HepG2 (cell line): ENCODE measurements around the gene CLEC6A. TPM values are rescaled to one million over a fixed set of nuclear protein-coding genes. Genes with fewer than 3 reads are reported as not detected.

Experiments
- ATAC-seq: fragments of 200-7000 bp; cut with Tn5 transposase; 3 replicates; pipeline ENCODE4 v1.9.1; 2020; ENCODE audit warnings: mild to moderate bottlenecking, moderate library complexity
- BruUV-seq: library from RNA; stranded (reverse); fragments of 400-500 nt; replicated peaks from 2 replicates; lab custom pipeline; 2021; lab: Mats Ljungman, UMichigan
- CTCF ChIA-PET: fragments of 300-600 bp; formaldehyde crosslinking; extraction: SDS; loops from one replicate; lab custom pipeline; 2021; ENCODE audit warnings: low total read pairs, inconsistent platforms, low intra/inter-chr PET ratio; lab: Yijun Ruan, JAX
- POLR2A ChIA-PET: fragments of 350-600 bp; sonication (Branson Sonifier 250); formaldehyde crosslinking; loops from one replicate; lab custom pipeline; 2020; ENCODE audit warnings: antibody characterized with exemption, inconsistent platforms; lab: Yijun Ruan, JAX
- DNase-seq: peaks from one replicate; pipeline ENCODE4 v3.0.0-alpha.2; 2015; ENCODE audit warnings: low spot score
- FAIRE-seq: peaks from 3 replicates; lab custom pipeline; 2011; peaks lifted over from hg19 to GRCh38; lab: Jason Lieb, UNC
- H2AFZ ChIP-seq: one replicate; pipeline ENCODE4 v1.6.1; 2011; ENCODE audit warnings: low read length, inconsistent platforms
- H3K27ac ChIP-seq: fragments of 300-600 bp; 3 replicates; pipeline ENCODE4 v1.8.0; 2011; ENCODE audit warnings: mixed run types, mild to moderate bottlenecking, mixed read lengths, low read length, inconsistent platforms; ENCODE audit not compliant: insufficient read depth; ENCODE audit errors: extremely low read length
- H3K27me3 ChIP-seq, 2 experiments: fragments of 200-600 bp in 1 of 2; 2 replicates in 1 of 2; 3 replicates in 1 of 2; pipeline versions ENCODE4 v1.6.0 to v1.8.0; 2011; ENCODE audit warnings: low read length in 2 of 2, mild to moderate bottlenecking in 2 of 2, moderate library complexity in 2 of 2, inconsistent platforms in 1 of 2; ENCODE audit not compliant: insufficient read depth in 2 of 2, control insufficient read depth in 1 of 2
- H3K36me3 ChIP-seq, 2 experiments: fragments of 200-600 bp in 1 of 2; replicated peaks in 1 of 2; 2 replicates in 1 of 2; 3 replicates in 1 of 2; pipeline versions ENCODE4 v1.5.1 to v1.8.0; 2011; ENCODE audit warnings: low read length in 2 of 2, inconsistent platforms in 1 of 2; ENCODE audit not compliant: insufficient read depth in 2 of 2, control insufficient read depth in 1 of 2
- H3K4me1 ChIP-seq: 2 replicates; pipeline ENCODE4 v1.5.1; 2012; ENCODE audit warnings: low read length, inconsistent platforms; ENCODE audit not compliant: insufficient read depth
- H3K4me2 ChIP-seq: 2 replicates; pipeline ENCODE4 v1.6.0; 2011; ENCODE audit warnings: low read depth, low read length, inconsistent platforms
- H3K4me3 ChIP-seq, 3 experiments: fragments of 200-600 bp in 1 of 3; sonication (generic), shearing (Covaris generic) in 1 of 3; replicated peaks in 1 of 3; 2 replicates each; pipeline ENCODE4 v1.5.1; 2011 to 2016; ENCODE audit warnings: low read length in 3 of 3, inconsistent platforms in 2 of 3, low read depth in 2 of 3, mild to moderate bottlenecking in 2 of 3, control low read depth in 1 of 3, mixed read lengths in 1 of 3; ENCODE audit not compliant: insufficient read depth in 1 of 3
- H3K79me2 ChIP-seq: one replicate; pipeline ENCODE4 v1.6.1; 2011; ENCODE audit warnings: low read length, inconsistent platforms; ENCODE audit not compliant: insufficient read depth
- H3K9ac ChIP-seq: 2 replicates; pipeline ENCODE4 v1.6.0; 2011; ENCODE audit warnings: mild to moderate bottlenecking, low read depth, low read length, inconsistent platforms; ENCODE audit not compliant: insufficient read depth
- H3K9me3 ChIP-seq: 2 replicates; pipeline ENCODE4 v1.5.1; 2012; ENCODE audit warnings: mild to moderate bottlenecking, low read length
- H4K20me1 ChIP-seq: 2 replicates; pipeline ENCODE4 v1.6.0; 2011; ENCODE audit warnings: inconsistent platforms, mild to moderate bottlenecking, low read length, moderate library complexity; ENCODE audit not compliant: insufficient read depth
- CHD2 ChIP-seq: IDR thresholded peaks from 2 replicates; pipeline ENCODE4 v1.6.1; 2011; ENCODE audit warnings: low read depth, low read length, improper control_type of control experiment
- HIVEP1 ChIP-seq: sonication (generic); formaldehyde crosslinking; IDR thresholded peaks from 2 replicates; pipeline ENCODE4 v1.4.0; 2020; ENCODE audit warnings: mild to moderate bottlenecking, missing genetic modification reagents
- HNRNPLL ChIP-seq: fragments of 200-400 bp; formaldehyde crosslinking; IDR thresholded peaks from 2 replicates; pipeline ENCODE4 v1.6.1; 2017; ENCODE audit warnings: mild to moderate bottlenecking, low read depth, low read length; ENCODE audit not compliant: poor library complexity, severe bottlenecking
- HOMEZ ChIP-seq: IDR thresholded peaks from 2 replicates; pipeline ENCODE4 v1.6.1; 2016; ENCODE audit warnings: low read depth
- IRF1 ChIP-seq: sonication (generic); formaldehyde crosslinking; IDR thresholded peaks from 2 replicates; pipeline ENCODE4 v1.4.0; 2020; ENCODE audit warnings: low read depth, mild to moderate bottlenecking, missing genetic modification reagents
- MAX ChIP-seq: IDR thresholded peaks from 2 replicates; pipeline ENCODE4 v1.6.1; 2012; ENCODE audit warnings: inconsistent platforms
- SATB2 ChIP-seq: sonication (generic); formaldehyde crosslinking; IDR thresholded peaks from 2 replicates; pipeline ENCODE4 v1.5.0; 2020; ENCODE audit warnings: missing genetic modification reagents
- SNAI1 ChIP-seq: sonication (generic); formaldehyde crosslinking; IDR thresholded peaks from 2 replicates; pipeline ENCODE4 v1.5.0; 2020; ENCODE audit warnings: mild to moderate bottlenecking, missing genetic modification reagents, borderline replicate concordance
- SP1 ChIP-seq, 2 experiments: fragments of 450-650 bp in 1 of 2; sonication (generic) in 1 of 2; formaldehyde crosslinking in 1 of 2; IDR thresholded peaks; 2 replicates each; pipeline versions ENCODE4 v1.4.0 to v1.6.1; 2016 to 2020; ENCODE audit warnings: missing genetic modification reagents in 1 of 2
- TFE3 ChIP-seq: IDR thresholded peaks from 2 replicates; pipeline ENCODE4 v1.6.1; 2016
- ZBTB44 ChIP-seq: sonication (generic); formaldehyde crosslinking; IDR thresholded peaks from 2 replicates; pipeline ENCODE4 v1.4.0; 2020; ENCODE audit warnings: missing genetic modification reagents
- ZFP36 ChIP-seq: fragments of 150-350 bp; IDR thresholded peaks from 2 replicates; pipeline ENCODE4 v1.6.1; 2018; ENCODE audit warnings: borderline replicate concordance, low read length, low read depth; ENCODE audit not compliant: partially characterized antibody
- ZNF296 ChIP-seq: sonication (generic); formaldehyde crosslinking; conservative IDR thresholded peaks from 2 replicates; pipeline ENCODE4 v1.5.0; 2020; ENCODE audit warnings: mild to moderate bottlenecking, missing genetic modification reagents
- WGBS: methylation state at CpG from one replicate; pipeline ENCODE4 v1.1.6; 2017; ENCODE audit warnings: low lambda C conversion rate; 5-methylcytosine and 5-hydroxymethylcytosine counted together
- in situ Hi-C: cut with HindIII; loops from 2 replicates; pipeline ENCODE4 v1.10.0; 2017; ENCODE audit warnings: low pct_unique_long_range_greater_than_20kb; ENCODE audit not compliant: extremely low pct_ligation_motif_present
- intact Hi-C: fragments of 100-400 bp; cut with micrococcal nuclease; formaldehyde crosslinking; loops from one replicate; pipeline ENCODE4 v1.10.0; 2022; ENCODE audit not compliant: unreplicated experiment
- polyA plus RNA-seq, 8 experiments: library from polyadenylated mRNA; depleted of rRNA in 3 of 8; stranded (reverse) in 7 of 8; unstranded in 1 of 8; fragments of >200 nt; fragmentation: Illumina TruSeq in 4 of 8; extraction: Trizol in 4 of 8; gene quantifications; 2 replicates each; pipeline versions ENCODE4 v1.2.1 to v1.2.3, GENCODE V29; 2011 to 2016; ENCODE audit warnings: low read depth in 4 of 8, missing spikeins in 1 of 8, mixed read lengths in 1 of 8; ENCODE audit not compliant: insufficient read depth in 1 of 8
- total RNA-seq, 5 experiments: library from RNA; depleted of rRNA; stranded (reverse); fragments of >200 nt; fragmentation: Illumina TruSeq; extraction: Trizol; gene quantifications; 2 replicates each; pipeline ENCODE4 v1.2.3, GENCODE V29; 2016; ENCODE audit warnings: low read depth in 1 of 5

Gene CLEC6A
- total and polyA plus RNA-seq, 2 of the 13 experiments (the other 11 are each of a cell fraction or from before 2014, with no cell fraction given), result not detected

- Histone ChIP-seq H4K20me1 (no peaks in the 10 kb centered on the region), H3K27ac (no peak overlapping the region), H3K9me3 (no peaks in the 10 kb centered on the region), H3K79me2 (no peaks in the 10 kb centered on the region), H3K36me3 (no peaks in the 10 kb centered on the region), H2AFZ (no peak overlapping the region), H3K9ac (no peak overlapping the region), H3K4me2 (no peak overlapping the region), H3K27me3 (no peaks in the 10 kb centered on the region; a peak in 1 of 5 replicates), H3K4me1 (no peaks in the 10 kb centered on the region), H3K4me3 (no peak overlapping the region)
- no peak for TF ChIP-seq ZBTB44 (CRISPR knock-in tag)
- no peak for TF ChIP-seq HNRNPLL
- TF ChIP-seq TFE3 (CRISPR knock-in tag), result no peak
- TF ChIP-seq ZNF296 (CRISPR knock-in tag), result no peak
- no peak for TF ChIP-seq SATB2 (CRISPR knock-in tag)
- ATAC-seq, result no peak
- no peak for FAIRE-seq
- CTCF ChIA-PET, result no interaction called here
- intact Hi-C loops (no loop called here), in situ Hi-C loops (no loop called here)
- no TSS peak for BruUV-seq
- POLR2A ChIA-PET, result no interaction called here
- DNase-seq, result no peak
- 3% methylated on average over 2 of the region's 2 CpGs for WGBS
These were observed 62.2 kb downstream of the CLEC6A start for GRCh38 chr12:8517971-8518370.

- POLR2A ChIA-PET, result no interaction called here
- Histone ChIP-seq H3K4me3 (no peak overlapping the region), H2AFZ (no peak overlapping the region), H4K20me1 (no peaks in the 10 kb centered on the region), H3K36me3 (no peaks in the 10 kb centered on the region), H3K4me2 (no peak overlapping the region), H3K27me3 (no peaks in the 10 kb centered on the region; a peak in 1 of 5 replicates), H3K27ac (no peak overlapping the region), H3K9me3 (no peaks in the 10 kb centered on the region), H3K9ac (no peak overlapping the region), H3K4me1 (no peaks in the 10 kb centered on the region), H3K79me2 (no peaks in the 10 kb centered on the region)
- CTCF ChIA-PET, result no interaction called here
- in situ Hi-C loops, result no loop called here
- WGBS, result 31% methylated on average over 4 of the region's 4 CpGs
- FAIRE-seq, result no peak
- intact Hi-C loops, result no loop called here
- BruUV-seq, result no TSS peak
- no peak for DNase-seq
- no peak for ATAC-seq
- no peak for TF ChIP-seq SATB2 (CRISPR knock-in tag)
- TF ChIP-seq ZFP36, result no peak
- TF ChIP-seq SNAI1, result no peak
- no peak for TF ChIP-seq IRF1 (CRISPR knock-in tag)
- no peak for TF ChIP-seq HOMEZ (CRISPR knock-in tag)
- no peak for TF ChIP-seq CHD2
- TF ChIP-seq SP1 (IDR thresholded peaks at IDR 0.05), result no peak
- no peak for TF ChIP-seq SP1 (CRISPR knock-in tag; IDR thresholded peaks at IDR 0.05)
- TF ChIP-seq HIVEP1 (CRISPR knock-in tag), result no peak
- no peak for TF ChIP-seq MAX
These were observed 63.4 kb downstream of the CLEC6A start for GRCh38 chr12:8519171-8519570.
